Testis (tissue), 2 donors: ENCODE results near the gene MAP3K7CL.

Experiments
- POLR2A ChIP-seq: fragments of 450-650 bp; IDR thresholded peaks from one replicate; pipeline ENCODE4 v1.6.1; 2017; ENCODE audit warnings: antibody characterized with exemption, mild to moderate bottlenecking, moderate library complexity
- TF ChIP-seq, protein P1 (sequence below), 3 experiments: fragments of 450-650 bp in 2 of 3; fragments of 200-600 bp in 1 of 3; sonication (generic) in 1 of 3; IDR thresholded peaks; one replicate each; pipeline ENCODE4 v1.5.1; 2016 to 2019; ENCODE audit warnings: antibody characterized with exemption in 3 of 3, mild to moderate bottlenecking in 2 of 3, moderate library complexity in 1 of 3

DNA sequence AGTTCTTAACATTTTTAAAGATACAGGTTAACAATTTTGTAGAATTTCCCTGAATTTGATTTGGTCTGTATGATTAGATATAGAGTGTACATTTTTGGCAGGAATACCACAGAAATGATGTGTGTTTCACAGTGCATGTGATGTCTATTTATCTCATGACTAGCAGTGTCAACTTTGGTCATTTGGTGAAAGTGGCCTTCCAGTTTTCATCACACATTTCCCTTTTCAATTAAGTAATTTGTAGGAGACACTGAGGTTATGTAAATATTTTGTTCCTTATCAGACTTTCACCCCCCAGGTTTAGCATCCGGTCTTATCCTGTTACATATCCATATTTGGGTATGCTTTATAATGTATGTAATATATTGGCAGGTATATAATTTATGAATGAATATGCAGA is 41.8 kb downstream of the MAP3K7CL start:
- TF ChIP-seq, protein P1, sequence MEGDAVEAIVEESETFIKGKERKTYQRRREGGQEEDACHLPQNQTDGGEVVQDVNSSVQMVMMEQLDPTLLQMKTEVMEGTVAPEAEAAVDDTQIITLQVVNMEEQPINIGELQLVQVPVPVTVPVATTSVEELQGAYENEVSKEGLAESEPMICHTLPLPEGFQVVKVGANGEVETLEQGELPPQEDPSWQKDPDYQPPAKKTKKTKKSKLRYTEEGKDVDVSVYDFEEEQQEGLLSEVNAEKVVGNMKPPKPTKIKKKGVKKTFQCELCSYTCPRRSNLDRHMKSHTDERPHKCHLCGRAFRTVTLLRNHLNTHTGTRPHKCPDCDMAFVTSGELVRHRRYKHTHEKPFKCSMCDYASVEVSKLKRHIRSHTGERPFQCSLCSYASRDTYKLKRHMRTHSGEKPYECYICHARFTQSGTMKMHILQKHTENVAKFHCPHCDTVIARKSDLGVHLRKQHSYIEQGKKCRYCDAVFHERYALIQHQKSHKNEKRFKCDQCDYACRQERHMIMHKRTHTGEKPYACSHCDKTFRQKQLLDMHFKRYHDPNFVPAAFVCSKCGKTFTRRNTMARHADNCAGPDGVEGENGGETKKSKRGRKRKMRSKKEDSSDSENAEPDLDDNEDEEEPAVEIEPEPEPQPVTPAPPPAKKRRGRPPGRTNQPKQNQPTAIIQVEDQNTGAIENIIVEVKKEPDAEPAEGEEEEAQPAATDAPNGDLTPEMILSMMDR (IDR thresholded peaks at IDR 0.05) = no peak
- no peak for TF ChIP-seq POLR2A
